ENCODE results near the gene KRTAP12-3. TPM values are rescaled to one million over a fixed set of nuclear protein-coding genes. Genes with fewer than 3 reads are reported as not detected.

The KRTAP12-3 gene
- total and polyA plus RNA-seq, 10 of the 15 experiments (the other 5 are each of a cell fraction or from before 2014, with no cell fraction given) = not detected

DNA sequence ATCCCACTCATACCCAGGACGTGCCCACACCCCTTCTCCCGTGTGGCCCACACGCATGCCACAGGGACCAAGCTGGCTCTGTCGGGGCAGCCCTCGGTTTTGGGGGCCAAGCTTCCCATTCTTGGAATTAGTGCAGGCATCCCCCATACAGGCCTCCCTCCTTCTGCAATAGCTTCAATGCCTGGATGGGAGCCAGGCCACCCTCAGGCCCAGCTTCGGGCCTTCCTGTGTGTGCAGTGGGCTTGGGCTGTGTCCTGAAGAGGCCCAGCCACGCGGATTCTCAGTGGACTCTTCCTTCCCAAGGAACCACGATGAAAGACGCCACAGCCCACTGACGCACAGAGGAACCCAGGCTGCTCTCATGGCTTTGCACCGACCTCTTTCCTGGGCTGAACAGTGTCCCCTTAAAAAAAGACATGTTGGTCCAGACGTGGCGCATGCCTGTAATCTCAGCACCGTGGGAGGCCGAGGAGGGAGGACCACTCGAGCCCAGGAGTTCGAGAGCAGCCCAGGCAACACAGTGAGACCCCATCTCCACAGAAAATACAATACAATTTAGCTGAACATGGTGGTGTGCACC, 8.1 kb upstream of the KRTAP12-3 start:
- ChIA-PET SMC1A (ENCODE audit: uncharacterized antibody, unreplicated experiment) (no interaction called here), RAD21 (ENCODE audit: unreplicated experiment) (no interaction called here), POLR2A (interaction anchor here (0.7 kb wide), 1 partner anchor 1294 kb away, joined by 3 read pairs; no protein-coding TSS in a partner anchor), CTCF (no interaction called here)
- H4K20me1 ChIP-seq (ENCODE audit: control insufficient read depth, insufficient read depth) = no peaks in the 10 kb centered on the region
- in situ Hi-C loops (cut with MboI) (no loop called here), intact Hi-C loops (cut with micrococcal nuclease; ENCODE audit: unreplicated experiment) (no loop called here)
- FAIRE-seq = no peak
- H3K79me2 ChIP-seq (ENCODE audit: control insufficient read depth, insufficient read depth, low read length) = no peaks in the 10 kb centered on the region
- H3K4me1 ChIP-seq (ENCODE audit: control insufficient read depth, insufficient read depth, low read length) = no peaks in the 10 kb centered on the region
- ATAC-seq = no peak
- TF ChIP-seq MYC (IDR thresholded peaks at IDR 0.05; ENCODE audit: insufficient read depth, insufficient read length, insufficient replicate concordance, low read length, severe bottlenecking) (no peak), JUND (IDR thresholded peaks at IDR 0.05; ENCODE audit: low read depth, low read length) (no peak), SREBF2 (IDR thresholded peaks at IDR 0.05; ENCODE audit: low read length) (no peak), MEF2A (IDR thresholded peaks at IDR 0.05; ENCODE audit: insufficient read depth, low read depth, low read length) (no peak)
- TF ChIP-seq, protein P1, sequence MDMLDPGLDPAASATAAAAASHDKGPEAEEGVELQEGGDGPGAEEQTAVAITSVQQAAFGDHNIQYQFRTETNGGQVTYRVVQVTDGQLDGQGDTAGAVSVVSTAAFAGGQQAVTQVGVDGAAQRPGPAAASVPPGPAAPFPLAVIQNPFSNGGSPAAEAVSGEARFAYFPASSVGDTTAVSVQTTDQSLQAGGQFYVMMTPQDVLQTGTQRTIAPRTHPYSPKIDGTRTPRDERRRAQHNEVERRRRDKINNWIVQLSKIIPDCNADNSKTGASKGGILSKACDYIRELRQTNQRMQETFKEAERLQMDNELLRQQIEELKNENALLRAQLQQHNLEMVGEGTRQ (IDR thresholded peaks at IDR 0.05; ENCODE audit: borderline replicate concordance, low read depth, low read length) = no peak
- TF ChIP-seq, protein P2, sequence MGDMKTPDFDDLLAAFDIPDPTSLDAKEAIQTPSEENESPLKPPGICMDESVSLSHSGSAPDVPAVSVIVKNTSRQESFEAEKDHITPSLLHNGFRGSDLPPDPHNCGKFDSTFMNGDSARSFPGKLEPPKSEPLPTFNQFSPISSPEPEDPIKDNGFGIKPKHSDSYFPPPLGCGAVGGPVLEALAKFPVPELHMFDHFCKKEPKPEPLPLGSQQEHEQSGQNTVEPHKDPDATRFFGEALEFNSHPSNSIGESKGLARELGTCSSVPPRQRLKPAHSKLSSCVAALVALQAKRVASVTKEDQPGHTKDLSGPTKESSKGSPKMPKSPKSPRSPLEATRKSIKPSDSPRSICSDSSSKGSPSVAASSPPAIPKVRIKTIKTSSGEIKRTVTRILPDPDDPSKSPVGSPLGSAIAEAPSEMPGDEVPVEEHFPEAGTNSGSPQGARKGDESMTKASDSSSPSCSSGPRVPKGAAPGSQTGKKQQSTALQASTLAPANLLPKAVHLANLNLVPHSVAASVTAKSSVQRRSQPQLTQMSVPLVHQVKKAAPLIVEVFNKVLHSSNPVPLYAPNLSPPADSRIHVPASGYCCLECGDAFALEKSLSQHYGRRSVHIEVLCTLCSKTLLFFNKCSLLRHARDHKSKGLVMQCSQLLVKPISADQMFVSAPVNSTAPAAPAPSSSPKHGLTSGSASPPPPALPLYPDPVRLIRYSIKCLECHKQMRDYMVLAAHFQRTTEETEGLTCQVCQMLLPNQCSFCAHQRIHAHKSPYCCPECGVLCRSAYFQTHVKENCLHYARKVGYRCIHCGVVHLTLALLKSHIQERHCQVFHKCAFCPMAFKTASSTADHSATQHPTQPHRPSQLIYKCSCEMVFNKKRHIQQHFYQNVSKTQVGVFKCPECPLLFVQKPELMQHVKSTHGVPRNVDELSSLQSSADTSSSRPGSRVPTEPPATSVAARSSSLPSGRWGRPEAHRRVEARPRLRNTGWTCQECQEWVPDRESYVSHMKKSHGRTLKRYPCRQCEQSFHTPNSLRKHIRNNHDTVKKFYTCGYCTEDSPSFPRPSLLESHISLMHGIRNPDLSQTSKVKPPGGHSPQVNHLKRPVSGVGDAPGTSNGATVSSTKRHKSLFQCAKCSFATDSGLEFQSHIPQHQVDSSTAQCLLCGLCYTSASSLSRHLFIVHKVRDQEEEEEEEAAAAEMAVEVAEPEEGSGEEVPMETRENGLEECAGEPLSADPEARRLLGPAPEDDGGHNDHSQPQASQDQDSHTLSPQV (IDR thresholded peaks at IDR 0.05) = no peak
- TF ChIP-seq, protein P3, sequence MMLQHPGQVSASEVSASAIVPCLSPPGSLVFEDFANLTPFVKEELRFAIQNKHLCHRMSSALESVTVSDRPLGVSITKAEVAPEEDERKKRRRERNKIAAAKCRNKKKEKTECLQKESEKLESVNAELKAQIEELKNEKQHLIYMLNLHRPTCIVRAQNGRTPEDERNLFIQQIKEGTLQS (IDR thresholded peaks at IDR 0.05; ENCODE audit: borderline replicate concordance, extremely low read depth, low read depth, low read length) = no peak
- H3K9ac ChIP-seq (ENCODE audit: control insufficient read depth, insufficient read depth, low read length) = no peak overlapping the region
- H3K9me3 ChIP-seq (replicated peaks; ENCODE audit: control insufficient read depth, insufficient read depth, low read length) = no peaks in the 10 kb centered on the region; the same call in 2 of the 3 replicates
- H3K4me3 ChIP-seq = no peak overlapping the region
- 36% methylated on average over 18 of the region's 18 CpGs for WGBS (ENCODE audit: insufficient coverage, insufficient replicate concordance, low lambda C conversion rate, missing lambda C conversion rate)
- H3K27me3 ChIP-seq (replicated peaks in 1 of 2; ENCODE audit: control insufficient read depth in 2 of 2, insufficient read depth in 2 of 2, low read length in 1 of 2) = no peaks in the 10 kb centered on the region
- H3K27ac ChIP-seq (ENCODE audit: control insufficient read depth, insufficient read depth) = no peak overlapping the region
- no peak overlapping the region for H3K4me2 ChIP-seq (ENCODE audit: control insufficient read depth, insufficient read depth)
- no peak overlapping the region for H2AFZ ChIP-seq (ENCODE audit: control insufficient read depth, low read depth, low read length)
- no TSS peak for BruUV-seq (replicated peaks)
- DNase-seq (ENCODE audit: low read depth, low spot score) = no peak
- H3K36me3 ChIP-seq (ENCODE audit: control insufficient read depth in 2 of 2, insufficient read depth in 2 of 2, low read length in 1 of 2) = no peaks in the 10 kb centered on the region
